Measurements from ENCODE around the gene RPS6KC1. TPM values are rescaled to one million over a fixed set of nuclear protein-coding genes. Genes with fewer than 3 reads are reported as not detected.

Gene RPS6KC1
- total and polyA plus RNA-seq, 2 donors (not counting 1 experiment from before 2014, with no cell fraction given), result 2.4 to 19.0 TPM

DNA sequence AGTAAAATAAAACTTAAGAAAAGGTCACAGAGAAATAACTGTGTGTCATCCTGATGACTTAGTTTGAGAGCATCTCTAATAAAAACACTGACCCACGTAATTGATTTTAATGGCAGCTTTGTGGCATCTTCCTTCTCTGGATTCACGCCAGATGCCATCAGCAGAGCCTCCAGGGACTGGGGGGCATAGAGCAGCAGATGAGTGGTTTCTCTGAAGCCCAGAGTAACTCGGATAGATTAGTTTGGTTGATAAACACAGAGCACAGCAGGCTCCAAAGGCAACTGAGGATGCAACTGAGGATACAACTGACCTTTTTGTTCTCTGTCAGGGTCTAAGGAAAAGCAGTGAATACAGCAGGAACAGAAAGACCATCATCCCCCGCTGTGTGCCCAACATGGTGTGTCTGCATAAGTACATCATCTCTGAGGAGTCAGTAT, 180.8 kb downstream of the RPS6KC1 start:
- Histone ChIP-seq H3K36me3 (replicated peaks in 1 of 2; ENCODE audit: control extremely low read depth in 1 of 2, control insufficient read depth in 1 of 2, extremely low read depth in 1 of 2, insufficient read depth in 2 of 2, low read length in 1 of 2) (peaks cover 0 to 8% of the 10 kb centered on the region in 2 experiments), H3K4me3 (ENCODE audit: control extremely low read depth in 1 of 5, extremely low read depth in 1 of 5, insufficient read depth in 1 of 5, low read depth in 2 of 5, low read length in 4 of 5) (no peak overlapping the region), H3K4me2 (replicated peaks; ENCODE audit: low read depth, low read length, poor library complexity, severe bottlenecking) (no peak overlapping the region), H3K9me3 (ENCODE audit: control extremely low read depth in 1 of 3, control insufficient read depth in 2 of 3, insufficient read depth in 1 of 3, low read length in 2 of 3) (no peaks in the 10 kb centered on the region), H3K27ac (ENCODE audit: low read length in 2 of 2) (no peak overlapping the region), H3K27me3 (replicated peaks in 1 of 4; ENCODE audit: control extremely low read depth in 1 of 4, control insufficient read depth in 3 of 4, insufficient read depth in 4 of 4, low read length in 3 of 4) (no peaks in the 10 kb centered on the region), H4K20me1 (ENCODE audit: control insufficient read depth, insufficient read depth, low read length, poor library complexity, severe bottlenecking) (no peaks in the 10 kb centered on the region), H3K79me2 (ENCODE audit: control insufficient read depth, insufficient read depth, low read length) (no peaks in the 10 kb centered on the region), H3K4me1 (ENCODE audit: control insufficient read depth in 2 of 2, insufficient read depth in 2 of 2, low read length in 2 of 2) (no peaks in the 10 kb centered on the region), H3K9ac (ENCODE audit: low read length) (no peak overlapping the region), H2AFZ (ENCODE audit: insufficient read depth, low read depth, low read length, poor library complexity, severe bottlenecking) (no peak overlapping the region)
- no peak for TF ChIP-seq EZH2 (IDR thresholded peaks at IDR 0.05; ENCODE audit: borderline replicate concordance, insufficient read depth, low read depth, low read length, poor library complexity, severe bottlenecking)
- ATAC-seq (ENCODE audit: low read depth), result no peak
- Mint-ChIP-seq H3K4me1 (no peaks in the 10 kb centered on the region), H3K27ac (no peak overlapping the region), H3K27me3 (no peaks in the 10 kb centered on the region), H3K4me3 (no peak overlapping the region), H3K9me3 (ENCODE audit: insufficient read depth) (no peaks in the 10 kb centered on the region)
- 93% methylated on average over 4 of the region's 4 CpGs for WGBS (ENCODE audit: insufficient coverage)
- DNase-seq, result no peak
- intact Hi-C loops (cut with micrococcal nuclease), result no loop called here
- ChIA-PET CTCF (no interaction called here), POLR2A (no interaction called here)

DNA sequence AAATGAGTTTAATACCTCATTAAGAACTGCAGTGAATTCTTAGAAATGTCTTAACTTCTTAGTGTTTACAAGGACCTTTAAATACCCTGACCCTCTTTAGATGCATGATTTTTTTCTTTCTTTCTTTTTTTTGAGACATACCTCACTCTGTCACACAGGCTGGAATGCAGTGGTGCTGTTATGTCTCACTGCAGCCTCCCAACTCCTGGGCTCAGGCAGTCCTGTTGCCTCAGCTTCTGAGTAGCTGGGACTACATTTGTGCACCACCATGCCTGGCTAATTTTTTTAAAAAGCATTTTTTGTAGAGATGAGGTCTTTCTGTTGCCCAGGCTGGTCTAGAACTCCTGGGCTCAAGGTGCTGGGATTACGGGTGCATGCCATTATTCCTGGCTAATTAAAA, 191.8 kb downstream of the RPS6KC1 start:
- no peaks in the 10 kb centered on the region for H3K36me3 ChIP-seq (replicated peaks in 1 of 2; ENCODE audit: control extremely low read depth in 1 of 2, control insufficient read depth in 1 of 2, extremely low read depth in 1 of 2, insufficient read depth in 2 of 2, low read length in 1 of 2)
- no peaks in the 10 kb centered on the region for H4K20me1 ChIP-seq (ENCODE audit: control insufficient read depth, insufficient read depth, low read length, poor library complexity, severe bottlenecking)
- Mint-ChIP-seq H3K27me3 (no peaks in the 10 kb centered on the region), H3K9me3 (ENCODE audit: insufficient read depth) (no peaks in the 10 kb centered on the region), H3K4me3 (no peak overlapping the region), H3K4me1 (no peaks in the 10 kb centered on the region), H3K27ac (no peak overlapping the region)
- H3K9me3 ChIP-seq (ENCODE audit: control extremely low read depth in 1 of 3, control insufficient read depth in 2 of 3, insufficient read depth in 1 of 3, low read length in 2 of 3), result no peaks in the 10 kb centered on the region
- no peaks in the 10 kb centered on the region for H3K4me1 ChIP-seq (ENCODE audit: control insufficient read depth in 2 of 2, insufficient read depth in 2 of 2, low read length in 2 of 2)
- H3K4me2 ChIP-seq (replicated peaks; ENCODE audit: low read depth, low read length, poor library complexity, severe bottlenecking), result no peak overlapping the region
- no peak overlapping the region for H3K4me3 ChIP-seq (ENCODE audit: control extremely low read depth in 1 of 5, extremely low read depth in 1 of 5, insufficient read depth in 1 of 5, low read depth in 2 of 5, low read length in 4 of 5)
- WGBS (ENCODE audit: insufficient coverage), result no CpG with 5 or more reads among the region's 1 CpG
- no peaks in the 10 kb centered on the region for H3K27me3 ChIP-seq (replicated peaks in 1 of 4; ENCODE audit: control extremely low read depth in 1 of 4, control insufficient read depth in 3 of 4, insufficient read depth in 4 of 4, low read length in 3 of 4)
- H2AFZ ChIP-seq (ENCODE audit: insufficient read depth, low read depth, low read length, poor library complexity, severe bottlenecking), result no peak overlapping the region
- ChIA-PET CTCF (interaction anchor here (1.0 to 2.1 kb wide), 3 partner anchors 17 to 1086 kb away, joined by 3 to 10 read pairs (median 3); no protein-coding TSS in a partner anchor), POLR2A (no interaction called here)
- H3K27ac ChIP-seq (ENCODE audit: low read length in 2 of 2), result no peak overlapping the region
- intact Hi-C loops (cut with micrococcal nuclease), result no loop called here
- no peak for ATAC-seq (ENCODE audit: low read depth)
- no peak overlapping the region for H3K9ac ChIP-seq (ENCODE audit: low read length)
- no peak for TF ChIP-seq EZH2 (IDR thresholded peaks at IDR 0.05; ENCODE audit: borderline replicate concordance, insufficient read depth, low read depth, low read length, poor library complexity, severe bottlenecking)
- TF ChIP-seq, protein P1, sequence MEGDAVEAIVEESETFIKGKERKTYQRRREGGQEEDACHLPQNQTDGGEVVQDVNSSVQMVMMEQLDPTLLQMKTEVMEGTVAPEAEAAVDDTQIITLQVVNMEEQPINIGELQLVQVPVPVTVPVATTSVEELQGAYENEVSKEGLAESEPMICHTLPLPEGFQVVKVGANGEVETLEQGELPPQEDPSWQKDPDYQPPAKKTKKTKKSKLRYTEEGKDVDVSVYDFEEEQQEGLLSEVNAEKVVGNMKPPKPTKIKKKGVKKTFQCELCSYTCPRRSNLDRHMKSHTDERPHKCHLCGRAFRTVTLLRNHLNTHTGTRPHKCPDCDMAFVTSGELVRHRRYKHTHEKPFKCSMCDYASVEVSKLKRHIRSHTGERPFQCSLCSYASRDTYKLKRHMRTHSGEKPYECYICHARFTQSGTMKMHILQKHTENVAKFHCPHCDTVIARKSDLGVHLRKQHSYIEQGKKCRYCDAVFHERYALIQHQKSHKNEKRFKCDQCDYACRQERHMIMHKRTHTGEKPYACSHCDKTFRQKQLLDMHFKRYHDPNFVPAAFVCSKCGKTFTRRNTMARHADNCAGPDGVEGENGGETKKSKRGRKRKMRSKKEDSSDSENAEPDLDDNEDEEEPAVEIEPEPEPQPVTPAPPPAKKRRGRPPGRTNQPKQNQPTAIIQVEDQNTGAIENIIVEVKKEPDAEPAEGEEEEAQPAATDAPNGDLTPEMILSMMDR (IDR thresholded peaks at IDR 0.05), result no peak
- no peaks in the 10 kb centered on the region for H3K79me2 ChIP-seq (ENCODE audit: control insufficient read depth, insufficient read depth, low read length)
- no peak for DNase-seq
